ENCODE measurements around the gene GIGYF2. TPM values are rescaled to one million over a fixed set of nuclear protein-coding genes. Genes with fewer than 3 reads are reported as not detected.

Gene GIGYF2
- polyA plus RNA-seq, 1 of the 3 experiments (the other 2 are of a cell fraction), result 12.8 TPM

GRCh38 chr2:232674491-232674890 lies 22.6 kb upstream of the GIGYF2 start:
- Histone ChIP-seq H3K36me3 (replicated peaks in 1 of 2; ENCODE audit: control insufficient read depth in 1 of 2, insufficient read depth in 2 of 2, low read length in 1 of 2) (no peaks in the 10 kb centered on the region), H3K27me3 (ENCODE audit: insufficient read depth) (no peaks in the 10 kb centered on the region), H3K9ac (no peak overlapping the region), H3K9me2 (no peaks in the 10 kb centered on the region), H2AFZ (ENCODE audit: low read depth) (no peak overlapping the region), H3K4me1 (ENCODE audit: control insufficient read depth in 1 of 2, insufficient read depth in 2 of 2, low read depth in 1 of 2, low read length in 1 of 2) (no peaks in the 10 kb centered on the region), H3K4me2 (no peak overlapping the region), H3K27ac (ENCODE audit: low read depth in 2 of 2, low read length in 1 of 2) (no peak overlapping the region), H3K79me2 (ENCODE audit: insufficient read depth) (no peaks in the 10 kb centered on the region), H3K9me3 (no peaks in the 10 kb centered on the region), H3F3A (replicated peaks; ENCODE audit: insufficient read depth) (no peaks in the 10 kb centered on the region), H4K20me1 (ENCODE audit: insufficient read depth) (no peaks in the 10 kb centered on the region), H3K4me3 (ENCODE audit: low read depth in 2 of 2, low read length in 1 of 2) (no peak overlapping the region)
- ChIA-PET POLR2A (no interaction called here), CTCF (no interaction called here)
- DNase-seq, result no peak
- no peak for TF ChIP-seq GATA2 (CRISPR knock-in tag; IDR thresholded peaks at IDR 0.05)
- no peak for TF ChIP-seq ZBTB33 (IDR thresholded peaks at IDR 0.05; ENCODE audit: borderline replicate concordance, low read depth)
- TF ChIP-seq TAF1 (IDR thresholded peaks at IDR 0.05; ENCODE audit: borderline replicate concordance, low read depth, low read length), result no peak
- no peak for TF ChIP-seq YY1 (IDR thresholded peaks at IDR 0.05; ENCODE audit: low read depth)
- no peak for TF ChIP-seq NRF1 (IDR thresholded peaks at IDR 0.05; ENCODE audit: low read depth, low read length)
- TF ChIP-seq CHD2 (IDR thresholded peaks at IDR 0.05; ENCODE audit: low read length, partially characterized antibody), result no peak
- no peak for TF ChIP-seq FOSL2 (IDR thresholded peaks at IDR 0.05; ENCODE audit: borderline replicate concordance, low read depth)
- TF ChIP-seq MXI1 (IDR thresholded peaks at IDR 0.05; ENCODE audit: low read depth, low read length), result no peak
- TF ChIP-seq USF2 (IDR thresholded peaks at IDR 0.05; ENCODE audit: borderline replicate concordance, low read depth, low read length), result no peak
- TF ChIP-seq REST (IDR thresholded peaks at IDR 0.05; ENCODE audit: low read depth, low read length), result no peak
- no peak for TF ChIP-seq FOXM1 (IDR thresholded peaks at IDR 0.05; ENCODE audit: low read depth)
- WGBS (ENCODE audit: low lambda C conversion rate), result 58% methylated on average over 6 of the region's 6 CpGs

- H3K4me2 ChIP-seq, result no peak overlapping the region
- H3K27ac ChIP-seq (ENCODE audit: low read depth in 2 of 2, low read length in 1 of 2), result no peak overlapping the region
- H3K9me3 ChIP-seq, result no peaks in the 10 kb centered on the region
- no peaks in the 10 kb centered on the region for H3K4me1 ChIP-seq (ENCODE audit: control insufficient read depth in 1 of 2, insufficient read depth in 2 of 2, low read depth in 1 of 2, low read length in 1 of 2)
- no peak for TF ChIP-seq USF2 (IDR thresholded peaks at IDR 0.05; ENCODE audit: borderline replicate concordance, low read depth, low read length)
- no peak for TF ChIP-seq FOSL2 (IDR thresholded peaks at IDR 0.05; ENCODE audit: borderline replicate concordance, low read depth)
- TF ChIP-seq MEF2A (IDR thresholded peaks at IDR 0.05; ENCODE audit: borderline replicate concordance, low read depth), result no peak
- no peak for TF ChIP-seq EZH2phosphoT487 (IDR thresholded peaks at IDR 0.05; ENCODE audit: borderline replicate concordance, low read depth)
- TF ChIP-seq FOXJ3 (CRISPR knock-in tag; IDR thresholded peaks at IDR 0.05), result no peak
- no peak for TF ChIP-seq RXRA (IDR thresholded peaks at IDR 0.05; ENCODE audit: borderline replicate concordance, low read depth)
- TF ChIP-seq GATA2 (CRISPR knock-in tag; IDR thresholded peaks at IDR 0.05), result no peak
- TF ChIP-seq RCOR1 (IDR thresholded peaks at IDR 0.05; ENCODE audit: low read length), result no peak
- no peak for TF ChIP-seq RFX5 (IDR thresholded peaks at IDR 0.05; ENCODE audit: low read length)
- TF ChIP-seq JUND (IDR thresholded peaks at IDR 0.05), result no peak
- no peak for TF ChIP-seq GABPA (IDR thresholded peaks at IDR 0.05; ENCODE audit: low read depth)
- TF ChIP-seq FOXM1 (IDR thresholded peaks at IDR 0.05; ENCODE audit: low read depth), result no peak
- no peak for TF ChIP-seq POLR2AphosphoS5 (IDR thresholded peaks at IDR 0.05; ENCODE audit: low read depth, low read length)
- TF ChIP-seq CHD2 (IDR thresholded peaks at IDR 0.05; ENCODE audit: low read length, partially characterized antibody), result no peak
- TF ChIP-seq NRF1 (IDR thresholded peaks at IDR 0.05; ENCODE audit: low read depth, low read length), result no peak
- TF ChIP-seq SMC3 (IDR thresholded peaks at IDR 0.05; ENCODE audit: low read depth, low read length), result no peak
- TF ChIP-seq RAD21 (IDR thresholded peaks at IDR 0.05; ENCODE audit: low read length), result no peak
- H3K79me2 ChIP-seq (ENCODE audit: insufficient read depth), result no peaks in the 10 kb centered on the region
- H2AFZ ChIP-seq (ENCODE audit: low read depth), result no peak overlapping the region
- no peaks in the 10 kb centered on the region for H3K9me2 ChIP-seq
- CTCF ChIA-PET, result no interaction called here
- H3K36me3 ChIP-seq (replicated peaks in 1 of 2; ENCODE audit: control insufficient read depth in 1 of 2, insufficient read depth in 2 of 2, low read length in 1 of 2), result no peaks in the 10 kb centered on the region
- no peak overlapping the region for H3K9ac ChIP-seq
- no peaks in the 10 kb centered on the region for H3F3A ChIP-seq (replicated peaks; ENCODE audit: insufficient read depth)
- 72% methylated on average over 10 of the region's 10 CpGs for WGBS (ENCODE audit: low lambda C conversion rate)
- H4K20me1 ChIP-seq (ENCODE audit: insufficient read depth), result no peaks in the 10 kb centered on the region
- H3K4me3 ChIP-seq (ENCODE audit: low read depth in 2 of 2, low read length in 1 of 2), result no peak overlapping the region
- H3K27me3 ChIP-seq (ENCODE audit: insufficient read depth), result no peaks in the 10 kb centered on the region
- POLR2A ChIA-PET, result no interaction called here
- no peak for DNase-seq
Measured at GRCh38 chr2:232675381-232675780, 21.8 kb upstream of the GIGYF2 start.
